ENCODE measurements around the gene SMIM41. TPM values are rescaled to one million over a fixed set of nuclear protein-coding genes. Genes with fewer than 3 reads are reported as not detected.

Gene SMIM41
- total RNA-seq, 1 donor from 2014 or later, result not detected

- no peak for TF ChIP-seq CTCF (conservative IDR thresholded peaks at IDR 0.05)
- Mint-ChIP-seq H3K4me3 (no peak overlapping the region), H3K9me3 (no peaks in the 10 kb centered on the region), H3K36me3 (ENCODE audit: low read depth) (no peaks in the 10 kb centered on the region), H3K27me3 (ENCODE audit: low read depth) (peaks cover 10% of the 10 kb centered on the region), H3K4me1 (peaks cover 18% of the 10 kb centered on the region), H3K27ac (ENCODE audit: unreplicated experiment) (no peak overlapping the region)
- no peak for DNase-seq (ENCODE audit: low read depth, low spot score)
These were observed 4.1 kb downstream of the SMIM41 start for GRCh38 chr12:52083638-52083996.

- H3K27ac Mint-ChIP-seq (ENCODE audit: unreplicated experiment), result no peak overlapping the region
- no peak for TF ChIP-seq CTCF (conservative IDR thresholded peaks at IDR 0.05)
- peaks cover 12% of the 10 kb centered on the region for H3K27me3 Mint-ChIP-seq (ENCODE audit: low read depth)
- H3K4me1 Mint-ChIP-seq, result peaks cover 18% of the 10 kb centered on the region
- no peaks in the 10 kb centered on the region for H3K36me3 Mint-ChIP-seq (ENCODE audit: low read depth)
- no peak for DNase-seq (ENCODE audit: low read depth, low spot score)
- no peaks in the 10 kb centered on the region for H3K9me3 Mint-ChIP-seq
- H3K4me3 Mint-ChIP-seq, result no peak overlapping the region
These were observed 5.2 kb downstream of the SMIM41 start for GRCh38 chr12:52084491-52085231.

- Mint-ChIP-seq H3K4me3 (no peak overlapping the region), H3K27ac (ENCODE audit: unreplicated experiment) (no peak overlapping the region), H3K36me3 (ENCODE audit: low read depth) (no peaks in the 10 kb centered on the region), H3K4me1 (peaks cover 18% of the 10 kb centered on the region), H3K27me3 (ENCODE audit: low read depth) (peaks cover 22% of the 10 kb centered on the region), H3K9me3 (no peaks in the 10 kb centered on the region)
- DNase-seq (ENCODE audit: low read depth, low spot score), result no peak
- no peak for TF ChIP-seq CTCF (conservative IDR thresholded peaks at IDR 0.05)
These were observed 6.2 kb downstream of the SMIM41 start for GRCh38 chr12:52085682-52086180.

- Mint-ChIP-seq H3K4me1 (peaks cover 18% of the 10 kb centered on the region), H3K9me3 (no peaks in the 10 kb centered on the region), H3K4me3 (no peak overlapping the region), H3K27ac (ENCODE audit: unreplicated experiment) (no peak overlapping the region), H3K27me3 (ENCODE audit: low read depth) (peaks cover 28% of the 10 kb centered on the region), H3K36me3 (ENCODE audit: low read depth) (no peaks in the 10 kb centered on the region)
- no peak for DNase-seq (ENCODE audit: low read depth, low spot score)
- TF ChIP-seq CTCF (conservative IDR thresholded peaks at IDR 0.05), result no peak
These were observed 6.9 kb downstream of the SMIM41 start for GRCh38 chr12:52086366-52086765.

- no peak for TF ChIP-seq CTCF (conservative IDR thresholded peaks at IDR 0.05)
- Mint-ChIP-seq H3K27ac (ENCODE audit: unreplicated experiment) (peak overlapping the region; percentile 23), H3K4me1 (peaks cover 11% of the 10 kb centered on the region), H3K9me3 (no peaks in the 10 kb centered on the region), H3K36me3 (ENCODE audit: low read depth) (no peaks in the 10 kb centered on the region), H3K4me3 (no peak overlapping the region), H3K27me3 (ENCODE audit: low read depth) (peaks cover 36% of the 10 kb centered on the region)
- no peak for DNase-seq (ENCODE audit: low read depth, low spot score)
These were observed 7.7 kb downstream of the SMIM41 start for GRCh38 chr12:52086944-52087835.
